Adrenal gland (tissue), 12 donors: ENCODE data around the gene TCAIM. TPM values are rescaled to one million over a fixed set of nuclear protein-coding genes. Genes with fewer than 3 reads are reported as not detected.

Source experiments
- DNase-seq, 7 donors: peaks; one replicate each; pipeline ENCODE4 v3.0.0-alpha.2; 2019 to 2020
- H3K27ac ChIP-seq, 5 donors: fragments of 200-600 bp; sonication (generic) in 4 of 5; 1 replicate in 3 of 5; 2 replicates in 2 of 5; pipeline versions ENCODE4 v1.5.1 to v1.8.0; 2016 to 2020; ENCODE audit warnings: mild to moderate bottlenecking in 1 of 5
- H3K27me3 ChIP-seq: fragments of 200-600 bp; 2 replicates; pipeline ENCODE4 v1.8.0; 2021
- H3K36me3 ChIP-seq, 2 donors: fragments of 200-600 bp; replicated peaks in 1 of 2; 1 replicate in 1 of 2; 2 replicates in 1 of 2; pipeline versions ENCODE4 v1.5.1 to v1.8.0; 2018 to 2022
- H3K4me1 ChIP-seq, 2 donors: fragments of 200-600 bp; replicated peaks in 1 of 2; 1 replicate in 1 of 2; 2 replicates in 1 of 2; pipeline versions ENCODE4 v1.5.1 to v1.8.0; 2018 to 2021
- H3K4me3 ChIP-seq, 4 donors: fragments of 200-600 bp; sonication (generic) in 3 of 4; one replicate each; pipeline ENCODE4 v1.5.1; 2016 to 2018
- H3K9me3 ChIP-seq, 3 donors: fragments of 200-600 bp; sonication (generic) in 1 of 3; replicated peaks in 1 of 3; 1 replicate in 2 of 3; 2 replicates in 1 of 3; pipeline versions ENCODE4 v1.5.1 to v1.8.0; 2016 to 2021
- POLR2A ChIP-seq, 2 donors: fragments of 450-650 bp; IDR thresholded peaks; one replicate each; pipeline ENCODE4 v1.6.1; 2017; ENCODE audit warnings: antibody characterized with exemption in 2 of 2, mild to moderate bottlenecking in 2 of 2, moderate library complexity in 1 of 2
- WGBS, 4 donors: extraction: QIAGEN DNeasy Blood & Tissue Kit in 2 of 4; methylation state at CpG; one replicate each; pipeline versions ENCODE4 v1.1.5 to v1.1.7; 2013 to 2017; 5-methylcytosine and 5-hydroxymethylcytosine counted together
- intact Hi-C, 2 donors: fragments of 100-400 bp; cut with DNase I; formaldehyde crosslinking; loops; one replicate each; pipeline versions ENCODE4 v1.14.1 to v1.15.0; 2022 to 2023
- polyA plus RNA-seq, 3 donors: library from polyadenylated mRNA; stranded (reverse); fragments of 200-250 nt in 2 of 3; fragments of 350-450 nt in 1 of 3; fragmentation: Illumina TruSeq in 1 of 3; extraction: RNeasy Lipid Tissue Mini Kit (QIAGEN cat#74804) in 1 of 3; gene quantifications; one replicate each; pipeline ENCODE4 v1.2.3, GENCODE V29; 2013 to 2014
- total RNA-seq, 9 donors: library from RNA; depleted of rRNA in 4 of 9; stranded (reverse); fragments of >200 nt in 4 of 9; fragments of 120-200 nt in 1 of 9; fragmentation: NEBNext Ultra II Directional in 1 of 9; extraction: Animal tissue kit (Norgen Biotek cat#: 25700) in 1 of 9; gene quantifications; one replicate each; pipeline versions ENCODE4 v1.1.0 to v1.2.4, GENCODE V29; 2013 to 2023
- TF ChIP-seq, protein P1 (sequence below), 6 experiments: fragments of 450-650 bp in 4 of 6; fragments of 200-600 bp in 2 of 6; sonication (generic) in 1 of 6; IDR thresholded peaks; 1 replicate in 5 of 6; 2 replicates in 1 of 6; pipeline versions ENCODE4 v1.5.1 to v1.8.0; 2016 to 2021; ENCODE audit warnings: antibody characterized with exemption in 6 of 6, mild to moderate bottlenecking in 2 of 6, moderate library complexity in 1 of 6
- donor health status: healthy with polysubstance abuse.
- donor health status: Bipolar disorder and iron deficiency.
- donor health status: DM: yes; HTN: yes; CAD: no.
- donor health status: DM: no; HTN: no; CAD: no.
- donor health status: DM: no; HTN: no; CAD: no.
- donor health status: DM: yes; HTN: yes; CAD: no.

TCAIM gene
- total and polyA plus RNA-seq, 12 donors = 11.8 to 51.9 (median 31.8) TPM

DNA sequence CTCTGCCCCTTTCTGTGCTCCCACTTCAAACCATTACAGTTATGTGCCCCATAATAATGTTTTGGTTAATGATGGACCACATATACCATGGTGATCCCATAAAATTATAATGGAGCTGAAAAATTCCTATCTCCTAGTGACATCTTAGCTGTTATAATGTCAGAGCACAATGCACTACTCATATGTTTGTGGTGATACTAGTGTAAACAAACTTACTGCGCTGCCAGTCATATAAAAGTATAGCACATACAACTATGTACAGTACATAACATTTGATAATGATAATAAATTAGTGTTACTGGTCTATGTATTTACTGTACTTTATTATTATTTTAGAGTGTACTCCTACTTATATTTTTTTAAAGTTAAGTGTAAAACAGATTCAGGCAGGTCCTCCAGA lies 45.6 kb upstream of the TCAIM start:
- Histone ChIP-seq H3K36me3 (no peaks in the 10 kb centered on the region), H3K27ac (no peak overlapping the region), H3K4me1 (no peaks in the 10 kb centered on the region), H3K9me3 (no peaks in the 10 kb centered on the region), H3K4me3 (no peak overlapping the region), H3K27me3 (no peaks in the 10 kb centered on the region)
- TF ChIP-seq, protein P1, sequence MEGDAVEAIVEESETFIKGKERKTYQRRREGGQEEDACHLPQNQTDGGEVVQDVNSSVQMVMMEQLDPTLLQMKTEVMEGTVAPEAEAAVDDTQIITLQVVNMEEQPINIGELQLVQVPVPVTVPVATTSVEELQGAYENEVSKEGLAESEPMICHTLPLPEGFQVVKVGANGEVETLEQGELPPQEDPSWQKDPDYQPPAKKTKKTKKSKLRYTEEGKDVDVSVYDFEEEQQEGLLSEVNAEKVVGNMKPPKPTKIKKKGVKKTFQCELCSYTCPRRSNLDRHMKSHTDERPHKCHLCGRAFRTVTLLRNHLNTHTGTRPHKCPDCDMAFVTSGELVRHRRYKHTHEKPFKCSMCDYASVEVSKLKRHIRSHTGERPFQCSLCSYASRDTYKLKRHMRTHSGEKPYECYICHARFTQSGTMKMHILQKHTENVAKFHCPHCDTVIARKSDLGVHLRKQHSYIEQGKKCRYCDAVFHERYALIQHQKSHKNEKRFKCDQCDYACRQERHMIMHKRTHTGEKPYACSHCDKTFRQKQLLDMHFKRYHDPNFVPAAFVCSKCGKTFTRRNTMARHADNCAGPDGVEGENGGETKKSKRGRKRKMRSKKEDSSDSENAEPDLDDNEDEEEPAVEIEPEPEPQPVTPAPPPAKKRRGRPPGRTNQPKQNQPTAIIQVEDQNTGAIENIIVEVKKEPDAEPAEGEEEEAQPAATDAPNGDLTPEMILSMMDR (IDR thresholded peaks at IDR 0.05) = no peak
- TF ChIP-seq POLR2A (IDR thresholded peaks at IDR 0.05) = no peak
- 88 to 91% (median 90%) methylated on average over 1 of the region's 1 CpG for WGBS, 4 donors
- DNase-seq = no peak
- intact Hi-C loops = no loop called here

DNA sequence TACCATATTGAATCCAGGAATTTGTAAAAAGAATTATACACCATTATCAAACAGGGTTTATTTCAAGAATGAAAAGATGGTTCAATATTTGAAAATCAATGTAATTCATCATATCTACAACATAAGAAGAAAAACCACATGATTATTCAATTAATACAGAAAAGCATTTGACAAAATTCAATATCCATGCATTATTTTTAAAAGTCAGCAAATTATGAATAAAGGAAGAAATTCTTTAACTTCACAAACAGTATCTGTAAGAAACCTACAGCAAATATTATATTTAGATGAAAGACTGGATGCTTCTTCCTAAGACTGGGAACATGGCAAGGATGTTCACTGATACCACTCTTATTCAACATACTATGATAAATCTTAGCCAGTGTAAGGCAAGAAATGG lies 41.3 kb upstream of the TCAIM start:
- intact Hi-C loops = no loop called here
- Histone ChIP-seq H3K27me3 (no peaks in the 10 kb centered on the region), H3K36me3 (no peaks in the 10 kb centered on the region), H3K4me3 (no peak overlapping the region), H3K27ac (no peak overlapping the region), H3K9me3 (no peaks in the 10 kb centered on the region), H3K4me1 (no peaks in the 10 kb centered on the region)
- DNase-seq = no peak
- TF ChIP-seq, protein P1 (IDR thresholded peaks at IDR 0.05) = no peak
- TF ChIP-seq POLR2A (IDR thresholded peaks at IDR 0.05) = no peak

DNA sequence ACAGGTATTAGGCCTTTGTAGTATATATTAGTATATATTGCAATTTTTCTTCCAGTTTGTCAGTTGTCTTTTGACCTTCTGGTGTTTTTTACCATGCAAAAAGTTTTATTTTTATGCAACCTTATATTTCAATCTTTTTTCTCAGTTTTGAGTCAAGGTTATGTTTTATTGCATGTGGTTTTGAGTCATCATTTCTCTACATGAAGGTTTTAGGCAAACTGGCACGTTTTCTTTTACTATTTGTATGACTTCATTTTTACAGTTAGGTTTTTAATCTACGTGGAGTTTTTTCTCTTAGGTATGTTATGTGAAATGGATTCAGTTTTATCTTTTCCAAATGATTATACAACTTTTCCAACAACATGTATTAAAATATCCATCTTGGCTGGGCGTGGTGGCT lies 36.8 kb upstream of the TCAIM start:
- Histone ChIP-seq H3K36me3 (no peaks in the 10 kb centered on the region), H3K4me3 (no peak overlapping the region), H3K27me3 (no peaks in the 10 kb centered on the region), H3K4me1 (no peaks in the 10 kb centered on the region), H3K27ac (no peak overlapping the region), H3K9me3 (no peaks in the 10 kb centered on the region)
- DNase-seq = no peak
- WGBS, 4 donors = 52 to 80% (median 61%) methylated on average over 3 of the region's 3 CpGs
- TF ChIP-seq, protein P1 (IDR thresholded peaks at IDR 0.05) = no peak
- no peak for TF ChIP-seq POLR2A (IDR thresholded peaks at IDR 0.05)
- intact Hi-C loops = no loop called here

DNA sequence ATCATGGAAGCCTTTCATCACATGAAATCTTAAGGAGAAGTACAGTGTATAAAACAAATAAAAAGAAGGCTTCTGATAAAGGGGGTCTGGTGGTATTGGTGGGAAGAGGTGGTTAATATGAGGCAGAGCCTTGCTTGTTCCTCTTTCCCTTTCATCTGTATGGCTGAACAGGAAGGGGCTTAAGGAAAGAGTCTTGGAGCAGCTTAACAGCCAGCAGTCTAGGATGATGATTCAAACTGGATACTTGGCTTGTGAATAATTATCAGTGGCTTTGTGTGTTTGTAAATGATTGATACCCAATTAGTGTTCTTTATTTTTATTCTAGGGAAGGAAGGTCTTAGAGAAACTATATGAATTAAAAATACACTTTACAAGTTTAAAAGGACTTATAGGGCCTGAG lies 29.1 kb upstream of the TCAIM start:
- DNase-seq = no peak
- intact Hi-C loops = no loop called here

More for the DNA sequence above, 29.1 kb upstream of the TCAIM start:
- no peak overlapping the region for H3K27ac ChIP-seq
- TF ChIP-seq, protein P1 (IDR thresholded peaks at IDR 0.05) = no peak
- TF ChIP-seq POLR2A (IDR thresholded peaks at IDR 0.05) = no peak
- no peak overlapping the region for H3K4me3 ChIP-seq
- H3K9me3 ChIP-seq = no peaks in the 10 kb centered on the region
- H3K36me3 ChIP-seq = no peaks in the 10 kb centered on the region
- H3K27me3 ChIP-seq = no peaks in the 10 kb centered on the region
- H3K4me1 ChIP-seq = no peaks in the 10 kb centered on the region
